ENCODE measurements around the gene TFAM.
"Not testable (repeated sequence)": the region's sequence is repeated elsewhere in the genome, so short reads cannot be mapped to it uniquely, and the experiment has no call there.

Gene TFAM

GRCh38 chr10:58394471-58394870, 9.3 kb downstream of the TFAM start:
- no peak overlapping the region for H3K4me3 Mint-ChIP-seq
- CTCF ChIA-PET, result no interaction called here
- no peaks in the 10 kb centered on the region for H3K27me3 Mint-ChIP-seq
- H3K36me3 Mint-ChIP-seq, result peaks cover 47% of the 10 kb centered on the region
- H3K9me3 Mint-ChIP-seq, result no peaks in the 10 kb centered on the region
- DNase-seq, result no peak
- peaks cover 10% of the 10 kb centered on the region for H3K4me1 Mint-ChIP-seq
- no peak overlapping the region for H3K27ac Mint-ChIP-seq

GRCh38 chr10:58396057-58396456, 10.8 kb downstream of the TFAM start:
- Mint-ChIP-seq H3K4me3 (no peak overlapping the region), H3K4me1 (peaks cover 6% of the 10 kb centered on the region), H3K9me3 (no peaks in the 10 kb centered on the region), H3K27ac (no peak overlapping the region), H3K27me3 (no peaks in the 10 kb centered on the region), H3K36me3 (peaks cover 40% of the 10 kb centered on the region)
- DNase-seq, result no peak
- CTCF ChIA-PET, result no interaction called here

GRCh38 chr10:58397830-58398229, 12.6 kb downstream of the TFAM start:
- H3K4me1 Mint-ChIP-seq, result no peaks in the 10 kb centered on the region
- peaks cover 28% of the 10 kb centered on the region for H3K36me3 Mint-ChIP-seq
- H3K27me3 Mint-ChIP-seq, result no peaks in the 10 kb centered on the region
- H3K4me3 Mint-ChIP-seq, result no peak overlapping the region
- H3K27ac Mint-ChIP-seq, result no peak overlapping the region
- no peaks in the 10 kb centered on the region for H3K9me3 Mint-ChIP-seq
- no peak for DNase-seq
- CTCF ChIA-PET, result interaction anchor here (0.7 kb wide), 1 partner anchor 1983 kb away, joined by 3 read pairs; no protein-coding TSS in a partner anchor

GRCh38 chr10:58399410-58399809, 14.2 kb downstream of the TFAM start:
- no peaks in the 10 kb centered on the region for H3K4me1 Mint-ChIP-seq
- H3K9me3 Mint-ChIP-seq, result no peaks in the 10 kb centered on the region
- H3K27me3 Mint-ChIP-seq, result no peaks in the 10 kb centered on the region
- DNase-seq, result no peak
- no peak overlapping the region for H3K4me3 Mint-ChIP-seq
- CTCF ChIA-PET, result no interaction called here
- no peak overlapping the region for H3K27ac Mint-ChIP-seq
- H3K36me3 Mint-ChIP-seq, result peaks cover 20% of the 10 kb centered on the region

GRCh38 chr10:58400609-58401008, 15.4 kb downstream of the TFAM start:
- Mint-ChIP-seq H3K36me3 (peaks cover 11% of the 10 kb centered on the region), H3K4me3 (no peak overlapping the region), H3K27me3 (no peaks in the 10 kb centered on the region), H3K9me3 (no peaks in the 10 kb centered on the region), H3K27ac (no peak overlapping the region), H3K4me1 (no peaks in the 10 kb centered on the region)
- CTCF ChIA-PET, result no interaction called here
- DNase-seq, result no peak

- CTCF ChIA-PET, result interaction anchor here (1.2 kb wide), 1 partner anchor 20 kb away, joined by 3 read pairs; no protein-coding TSS in a partner anchor
- H3K9me3 Mint-ChIP-seq, result no peaks in the 10 kb centered on the region
- no peak overlapping the region for H3K27ac Mint-ChIP-seq
- DNase-seq, result no peak
- no peaks in the 10 kb centered on the region for H3K4me1 Mint-ChIP-seq
- H3K36me3 Mint-ChIP-seq, result no peaks in the 10 kb centered on the region
- H3K4me3 Mint-ChIP-seq, result no peak overlapping the region
- H3K27me3 Mint-ChIP-seq, result no peaks in the 10 kb centered on the region
Measured at GRCh38 chr10:58404001-58404400, 18.8 kb downstream of the TFAM start.

- H3K36me3 Mint-ChIP-seq, result no peaks in the 10 kb centered on the region
- H3K27ac Mint-ChIP-seq, result no peak overlapping the region
- no peaks in the 10 kb centered on the region for H3K9me3 Mint-ChIP-seq
Measured at GRCh38 chr10:58409956-58410610, 24.9 kb downstream of the TFAM start.

GRCh38 chr10:58412502-58412961, 27.3 kb downstream of the TFAM start:
- no peaks in the 10 kb centered on the region for H3K4me1 Mint-ChIP-seq
- no peaks in the 10 kb centered on the region for H3K36me3 Mint-ChIP-seq
- CTCF ChIA-PET, result interaction anchor here (0.8 kb wide), 1 partner anchor 113 kb away, joined by 3 read pairs; no protein-coding TSS in a partner anchor
- no peak for DNase-seq
- no peak overlapping the region for H3K27ac Mint-ChIP-seq
- no peaks in the 10 kb centered on the region for H3K9me3 Mint-ChIP-seq
- H3K4me3 Mint-ChIP-seq, result no peak overlapping the region
- no peaks in the 10 kb centered on the region for H3K27me3 Mint-ChIP-seq

More at GRCh38 chr10:58409956-58410610, 24.9 kb downstream of the TFAM start:
- H3K4me1 Mint-ChIP-seq, result no peaks in the 10 kb centered on the region
- no peaks in the 10 kb centered on the region for H3K27me3 Mint-ChIP-seq
- DNase-seq, result no peak
- no peak overlapping the region for H3K4me3 Mint-ChIP-seq
- CTCF ChIA-PET, result no interaction called here

GRCh38 chr10:58414270-58415041, 29.2 kb downstream of the TFAM start:
- Mint-ChIP-seq H3K9me3 (no peaks in the 10 kb centered on the region), H3K4me1 (no peaks in the 10 kb centered on the region), H3K27me3 (no peaks in the 10 kb centered on the region), H3K4me3 (no peak overlapping the region), H3K36me3 (no peaks in the 10 kb centered on the region), H3K27ac (no peak overlapping the region)
- no peak for DNase-seq
- CTCF ChIA-PET, result interaction anchor here (1.2 kb wide), 1 partner anchor 17 kb away, joined by 3 read pairs; no protein-coding TSS in a partner anchor

GRCh38 chr10:58415757-58416156, 30.5 kb downstream of the TFAM start:
- DNase-seq, result no peak
- Mint-ChIP-seq H3K36me3 (no peaks in the 10 kb centered on the region), H3K9me3 (no peaks in the 10 kb centered on the region), H3K4me3 (no peak overlapping the region), H3K27me3 (no peaks in the 10 kb centered on the region), H3K4me1 (no peaks in the 10 kb centered on the region), H3K27ac (no peak overlapping the region)
- CTCF ChIA-PET, result no interaction called here

- not testable (repeated sequence) for H3K4me1 Mint-ChIP-seq, H3K9me3 Mint-ChIP-seq
Measured at GRCh38 chr10:58417902-58418301, 32.7 kb downstream of the TFAM start.

GRCh38 chr10:58424176-58424575, 39.0 kb downstream of the TFAM start:
- Mint-ChIP-seq H3K4me3 (no peak overlapping the region), H3K36me3 (no peaks in the 10 kb centered on the region), H3K4me1 (no peaks in the 10 kb centered on the region), H3K9me3 (peaks cover 5% of the 10 kb centered on the region), H3K27me3 (peaks cover 4% of the 10 kb centered on the region), H3K27ac (no peak overlapping the region)
- CTCF ChIA-PET, result no interaction called here
- DNase-seq, result no peak

More at GRCh38 chr10:58417902-58418301, 32.7 kb downstream of the TFAM start:
- CTCF ChIA-PET, H3K27me3 Mint-ChIP-seq, H3K36me3 Mint-ChIP-seq, H3K27ac Mint-ChIP-seq, DNase-seq, H3K4me3 Mint-ChIP-seq: not testable (repeated sequence)

GRCh38 chr10:58428436-58428835, 43.2 kb downstream of the TFAM start:
- H3K27ac Mint-ChIP-seq, DNase-seq, H3K9me3 Mint-ChIP-seq, H3K4me3 Mint-ChIP-seq, CTCF ChIA-PET, H3K36me3 Mint-ChIP-seq, H3K4me1 Mint-ChIP-seq: not testable (repeated sequence)
- H3K27me3 Mint-ChIP-seq, result peaks cover 16% of the 10 kb centered on the region

GRCh38 chr10:58431903-58432302, 46.7 kb downstream of the TFAM start:
- peak overlapping the region; percentile 1 for H3K27ac Mint-ChIP-seq
- CTCF ChIA-PET, result interaction anchor here (1.0 kb wide), 1 partner anchor 18 kb away, joined by 3 read pairs; no protein-coding TSS in a partner anchor
- no peak overlapping the region for H3K4me3 Mint-ChIP-seq
- DNase-seq, result no peak
- H3K27me3 Mint-ChIP-seq, result peaks cover 12% of the 10 kb centered on the region
- H3K36me3 Mint-ChIP-seq, result no peaks in the 10 kb centered on the region
- peaks cover 4% of the 10 kb centered on the region for H3K9me3 Mint-ChIP-seq
- peaks cover 14% of the 10 kb centered on the region for H3K4me1 Mint-ChIP-seq

GRCh38 chr10:58433066-58433465, 47.9 kb downstream of the TFAM start:
- CTCF ChIA-PET, result interaction anchor here (1.2 kb wide), 1 partner anchor 138 kb away, joined by 3 read pairs; no protein-coding TSS in a partner anchor
- H3K4me1 Mint-ChIP-seq, result peaks cover 14% of the 10 kb centered on the region
- H3K4me3 Mint-ChIP-seq, result no peak overlapping the region
- no peak overlapping the region for H3K27ac Mint-ChIP-seq
- no peaks in the 10 kb centered on the region for H3K9me3 Mint-ChIP-seq
- H3K27me3 Mint-ChIP-seq, result peaks cover 12% of the 10 kb centered on the region
- no peaks in the 10 kb centered on the region for H3K36me3 Mint-ChIP-seq
- DNase-seq, result no peak
